ENCODE measurements around the gene NHLRC2. TPM values are rescaled to one million over a fixed set of nuclear protein-coding genes. Genes with fewer than 3 reads are reported as not detected.
"Not testable (repeated sequence)": the region's sequence is repeated elsewhere in the genome, so short reads cannot be mapped to it uniquely, and the experiment has no call there.

Gene NHLRC2
- total and polyA plus RNA-seq, 2 experiments from 2014 or later = 7.8 to 22.8 TPM

DNA sequence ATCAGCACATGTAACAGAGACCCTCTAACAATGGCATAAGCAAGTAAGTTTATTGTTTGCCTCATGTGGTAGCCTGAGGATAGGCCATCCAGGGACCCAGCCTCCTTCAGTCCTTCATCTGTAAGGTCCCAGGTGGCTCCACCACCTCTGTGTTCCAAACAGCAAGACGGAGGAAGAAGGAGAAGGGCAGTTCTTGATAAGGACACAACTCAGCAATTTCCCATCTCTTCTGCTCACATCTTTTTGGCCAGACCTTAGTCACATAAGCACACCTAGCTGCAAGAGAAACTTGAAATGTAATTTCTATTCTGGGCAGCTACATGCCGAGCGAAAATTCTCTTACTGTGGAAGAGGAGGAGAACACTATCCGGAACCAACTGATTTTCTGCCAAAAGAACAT lies 34.5 kb upstream of the NHLRC2 start:
- WGBS (ENCODE audit: low lambda C conversion rate, missing lambda C conversion rate) = 86% methylated on average over 4 of the region's 4 CpGs
- H3K27ac ChIP-seq = no peak overlapping the region
- no peaks in the 10 kb centered on the region for H4K20me1 ChIP-seq (ENCODE audit: insufficient read depth, poor library complexity, severe bottlenecking)
- no peaks in the 10 kb centered on the region for H3K9me3 ChIP-seq (ENCODE audit: low read depth)
- H3K36me3 ChIP-seq (replicated peaks; ENCODE audit: insufficient read depth, low read depth) = no peaks in the 10 kb centered on the region
- no peak overlapping the region for H3K4me2 ChIP-seq
- TF ChIP-seq EZH2phosphoT487 (IDR thresholded peaks at IDR 0.05; ENCODE audit: low read depth, severe bottlenecking, unreplicated experiment) = no peak
- TF ChIP-seq EZH2 (IDR thresholded peaks at IDR 0.05; ENCODE audit: borderline replicate concordance) = no peak
- no peak for TF ChIP-seq CTCF (IDR thresholded peaks at IDR 0.05; ENCODE audit: poor library complexity)
- H3K27me3 ChIP-seq = no peaks in the 10 kb centered on the region
- no peak overlapping the region for H2AFZ ChIP-seq
- H3K4me3 ChIP-seq = no peak overlapping the region
- no peak for DNase-seq (ENCODE audit: low spot score)
- no peaks in the 10 kb centered on the region for H3K79me2 ChIP-seq
- H3K9me2 ChIP-seq (replicated peaks; ENCODE audit: insufficient read depth) = no peaks in the 10 kb centered on the region
- H3K4me1 ChIP-seq (ENCODE audit: insufficient read depth) = no peaks in the 10 kb centered on the region

DNA sequence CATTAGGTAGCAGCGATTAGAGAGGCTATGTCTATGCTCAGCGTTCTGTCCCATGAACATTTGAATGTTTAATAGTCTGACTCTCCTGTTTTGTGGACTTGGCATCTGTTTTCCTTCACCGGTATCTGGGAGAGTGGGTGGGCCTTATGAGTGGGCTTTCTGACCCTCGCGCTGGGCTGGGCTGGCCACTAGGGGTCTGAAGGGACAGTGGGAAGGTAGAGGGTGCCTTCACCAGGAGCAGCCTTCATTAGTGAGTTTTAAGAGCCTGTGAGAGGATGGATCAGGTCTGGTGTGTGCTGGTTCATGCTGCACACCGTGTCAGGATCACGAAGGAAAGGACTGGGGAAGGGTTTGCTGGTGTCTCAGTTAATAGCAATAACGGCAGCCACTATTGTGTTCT lies 34.0 kb upstream of the NHLRC2 start:
- no peak overlapping the region for H3K27ac ChIP-seq
- no peaks in the 10 kb centered on the region for H3K79me2 ChIP-seq
- no peaks in the 10 kb centered on the region for H3K9me2 ChIP-seq (replicated peaks; ENCODE audit: insufficient read depth)
- H3K4me3 ChIP-seq = no peak overlapping the region
- 48% methylated on average over 8 of the region's 8 CpGs for WGBS (ENCODE audit: low lambda C conversion rate, missing lambda C conversion rate)
- DNase-seq (ENCODE audit: low spot score) = no peak
- no peaks in the 10 kb centered on the region for H4K20me1 ChIP-seq (ENCODE audit: insufficient read depth, poor library complexity, severe bottlenecking)
- no peaks in the 10 kb centered on the region for H3K4me1 ChIP-seq (ENCODE audit: insufficient read depth)
- no peak for TF ChIP-seq EZH2phosphoT487 (IDR thresholded peaks at IDR 0.05; ENCODE audit: low read depth, severe bottlenecking, unreplicated experiment)
- TF ChIP-seq CTCF (IDR thresholded peaks at IDR 0.05; ENCODE audit: poor library complexity) = no peak
- TF ChIP-seq EZH2 (IDR thresholded peaks at IDR 0.05; ENCODE audit: borderline replicate concordance) = no peak
- H3K27me3 ChIP-seq = no peaks in the 10 kb centered on the region
- no peak overlapping the region for H2AFZ ChIP-seq
- no peaks in the 10 kb centered on the region for H3K9me3 ChIP-seq (ENCODE audit: low read depth)
- no peaks in the 10 kb centered on the region for H3K36me3 ChIP-seq (replicated peaks; ENCODE audit: insufficient read depth, low read depth)
- no peak overlapping the region for H3K4me2 ChIP-seq

GRCh38 chr10:113821306-113821705 lies 33.2 kb upstream of the NHLRC2 start:
- not testable (repeated sequence) for H3K9me3 ChIP-seq (ENCODE audit: low read depth); H3K27me3 ChIP-seq; H3K4me3 ChIP-seq; H3K4me1 ChIP-seq (ENCODE audit: insufficient read depth); H4K20me1 ChIP-seq (ENCODE audit: insufficient read depth, poor library complexity, severe bottlenecking); H3K36me3 ChIP-seq (replicated peaks; ENCODE audit: insufficient read depth, low read depth); H2AFZ ChIP-seq; H3K4me2 ChIP-seq; H3K79me2 ChIP-seq; H3K27ac ChIP-seq; DNase-seq (ENCODE audit: low spot score); H3K9me2 ChIP-seq (replicated peaks; ENCODE audit: insufficient read depth)
- 79% methylated on average over 3 of the region's 3 CpGs for WGBS (ENCODE audit: low lambda C conversion rate, missing lambda C conversion rate)

GRCh38 chr10:113822174-113822573 lies 32.3 kb upstream of the NHLRC2 start:
- 97% methylated on average over 7 of the region's 7 CpGs for WGBS (ENCODE audit: low lambda C conversion rate, missing lambda C conversion rate)
- Histone ChIP-seq H3K27ac (no peak overlapping the region), H3K9me3 (ENCODE audit: low read depth) (no peaks in the 10 kb centered on the region)

More at GRCh38 chr10:113822174-113822573, 32.3 kb upstream of the NHLRC2 start:
- H4K20me1 ChIP-seq (ENCODE audit: insufficient read depth, poor library complexity, severe bottlenecking) = no peaks in the 10 kb centered on the region
- no peak overlapping the region for H3K4me3 ChIP-seq
- H2AFZ ChIP-seq = no peak overlapping the region
- no peaks in the 10 kb centered on the region for H3K36me3 ChIP-seq (replicated peaks; ENCODE audit: insufficient read depth, low read depth)
- H3K4me2 ChIP-seq = no peak overlapping the region
- H3K79me2 ChIP-seq = no peaks in the 10 kb centered on the region
- no peak for TF ChIP-seq EZH2 (IDR thresholded peaks at IDR 0.05; ENCODE audit: borderline replicate concordance)
- no peak for TF ChIP-seq CTCF (IDR thresholded peaks at IDR 0.05; ENCODE audit: poor library complexity)
- no peak for DNase-seq (ENCODE audit: low spot score)
- H3K27me3 ChIP-seq = no peaks in the 10 kb centered on the region
- H3K9me2 ChIP-seq (replicated peaks; ENCODE audit: insufficient read depth) = no peaks in the 10 kb centered on the region
- H3K4me1 ChIP-seq (ENCODE audit: insufficient read depth) = no peaks in the 10 kb centered on the region

Data from hepatocyte (in vitro differentiated cells).